Panc1 (cell line): ENCODE results near the gene TMEM258. TPM values are rescaled to one million over a fixed set of nuclear protein-coding genes. Genes with fewer than 3 reads are reported as not detected.

ENCODE experiments used
- ATAC-seq: fragments of 200-7000 bp; cut with Tn5 transposase; 2 replicates; pipeline ENCODE4 v1.9.1; 2020; ENCODE audit warnings: mild to moderate bottlenecking, moderate library complexity
- BruUV-seq: library from RNA; stranded (reverse); fragments of 400-500 nt; replicated peaks from 2 replicates; lab custom pipeline; 2021; lab: Mats Ljungman, UMichigan
- CTCF ChIA-PET: fragments of 300-600 bp; sonication (Branson Sonifier 250); formaldehyde crosslinking; loops from one replicate; lab custom pipeline; 2022; ENCODE audit warnings: antibody characterized with exemption; lab: Charles Lee
- POLR2A ChIA-PET: fragments of 300-600 bp; sonication (Branson Sonifier 250); formaldehyde crosslinking; loops from one replicate; lab custom pipeline; 2022; ENCODE audit warnings: antibody characterized with exemption; lab: Charles Lee
- DNase-seq: peaks from one replicate; pipeline ENCODE4 v3.0.0-alpha.2; 2010; ENCODE audit warnings: low read depth, low spot score
- H3K27ac ChIP-seq: 2 replicates; pipeline ENCODE4 v1.5.1; 2011; ENCODE audit warnings: mild to moderate bottlenecking, low read length, inconsistent platforms
- H3K27me3 ChIP-seq: fragments of 200-500 bp; sonication (Bioruptor generic); 2 replicates; pipeline ENCODE4 v1.6.0; 2014; ENCODE audit warnings: low read length, inconsistent platforms; ENCODE audit not compliant: control insufficient read depth, insufficient read depth
- H3K36me3 ChIP-seq: fragments of 200-500 bp; sonication (Bioruptor generic); 2 replicates; pipeline ENCODE4 v1.5.1; 2014; ENCODE audit warnings: inconsistent platforms, mild to moderate bottlenecking, low read length, moderate library complexity; ENCODE audit not compliant: control insufficient read depth, insufficient read depth
- H3K4me1 ChIP-seq: 2 replicates; pipeline ENCODE4 v1.5.1; 2011; ENCODE audit warnings: inconsistent platforms, mild to moderate bottlenecking, low read length, moderate library complexity; ENCODE audit not compliant: control insufficient read depth, insufficient read depth
- H3K4me3 ChIP-seq, 2 experiments: 2 replicates each; pipeline ENCODE4 v1.5.1; 2011 to 2012; ENCODE audit warnings: low read depth in 2 of 2, low read length in 2 of 2, mild to moderate bottlenecking in 2 of 2, inconsistent platforms in 1 of 2, moderate library complexity in 1 of 2
- H3K9me3 ChIP-seq: fragments of 200-500 bp; sonication (Bioruptor generic); 2 replicates; pipeline ENCODE4 v1.5.1; 2014; ENCODE audit warnings: low read depth, mild to moderate bottlenecking, inconsistent platforms, low read length, moderate library complexity; ENCODE audit not compliant: control insufficient read depth, insufficient read depth
- POLR2AphosphoS5 ChIP-seq: IDR thresholded peaks from 2 replicates; pipeline ENCODE4 v1.6.1; 2012; ENCODE audit warnings: mild to moderate bottlenecking, low read depth, low read length, moderate library complexity
- SIN3A ChIP-seq: IDR thresholded peaks from 2 replicates; pipeline ENCODE4 v1.6.1; 2012; ENCODE audit warnings: low read depth, mild to moderate bottlenecking, low read length, moderate library complexity, borderline replicate concordance; ENCODE audit not compliant: insufficient read depth
- TCF7L2 ChIP-seq: IDR thresholded peaks from 2 replicates; pipeline ENCODE4 v1.6.1; 2011; ENCODE audit warnings: mild to moderate bottlenecking, low read depth, low read length, inconsistent platforms
- in situ Hi-C: cut with HindIII; loops from 2 replicates; pipeline ENCODE4 v1.10.0; 2016; ENCODE audit warnings: low sequenced_read_pairs, low pct_unique_long_range_greater_than_20kb
- intact Hi-C: fragments of 100-400 bp; cut with micrococcal nuclease; formaldehyde crosslinking; loops from one replicate; pipeline ENCODE4 v1.10.0; 2022; ENCODE audit not compliant: unreplicated experiment
- total RNA-seq: library from RNA; stranded (reverse); gene quantifications from one replicate; pipeline ENCODE4 v1.2.1, GENCODE V29; 2021; ENCODE audit not compliant: unreplicated experiment
- TF ChIP-seq, protein P1 (sequence below): fragments of 450-650 bp; IDR thresholded peaks from 2 replicates; pipeline ENCODE4 v1.5.1; 2017; ENCODE audit warnings: mild to moderate bottlenecking
- TF ChIP-seq, protein P2 (sequence below), 2 experiments: IDR thresholded peaks; 2 replicates each; pipeline ENCODE4 v1.6.1; 2011 to 2012; ENCODE audit warnings: low read depth in 2 of 2, control low read depth in 1 of 2, low read length in 1 of 2, mild to moderate bottlenecking in 1 of 2, moderate library complexity in 1 of 2; ENCODE audit not compliant: insufficient read depth in 1 of 2

Gene TMEM258
- total RNA-seq, 1 experiment from 2014 or later: 139 TPM

DNA sequence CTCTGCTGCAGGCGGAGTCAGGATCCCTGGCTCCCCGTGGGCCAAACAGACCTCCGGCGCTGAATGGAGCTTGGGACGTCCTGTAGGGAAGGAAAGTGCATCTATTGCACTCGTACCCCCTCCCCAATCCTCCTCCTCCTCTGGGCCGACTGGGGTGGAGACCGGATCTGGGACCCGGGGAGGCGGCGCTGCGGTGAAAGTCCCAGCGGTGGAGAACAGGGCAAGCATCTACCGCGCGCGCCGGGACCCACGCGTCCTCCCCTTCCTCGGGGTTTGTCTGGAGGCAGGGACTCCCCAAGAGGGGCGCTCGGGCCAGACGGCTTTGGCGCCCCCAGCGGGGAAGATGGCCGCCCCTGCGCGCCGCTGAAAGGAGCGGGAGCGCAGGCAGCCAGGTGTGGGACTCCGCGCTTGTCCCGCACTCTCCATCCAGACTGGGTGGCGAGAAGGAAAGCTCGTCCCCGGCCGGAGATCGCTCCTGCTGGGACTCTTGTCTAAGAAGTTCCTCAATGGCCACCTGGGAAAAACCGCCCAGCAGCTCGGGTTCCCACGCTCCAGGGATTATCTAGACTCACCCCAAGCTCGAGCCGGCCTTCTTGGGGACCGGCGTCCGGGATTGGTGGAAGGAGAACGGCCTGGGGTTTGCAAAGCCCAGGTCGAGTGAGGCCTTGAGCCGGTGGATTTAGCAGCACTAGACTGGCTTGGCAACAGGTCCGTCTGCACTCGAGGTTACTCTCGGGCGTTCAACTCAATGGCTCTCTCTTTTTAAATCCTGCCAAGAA, 36.4 kb upstream of the TMEM258 start:
- Histone ChIP-seq H3K27ac (peak overlapping the region; percentile 92), H3K27me3 (no peaks in the 10 kb centered on the region)

DNA sequence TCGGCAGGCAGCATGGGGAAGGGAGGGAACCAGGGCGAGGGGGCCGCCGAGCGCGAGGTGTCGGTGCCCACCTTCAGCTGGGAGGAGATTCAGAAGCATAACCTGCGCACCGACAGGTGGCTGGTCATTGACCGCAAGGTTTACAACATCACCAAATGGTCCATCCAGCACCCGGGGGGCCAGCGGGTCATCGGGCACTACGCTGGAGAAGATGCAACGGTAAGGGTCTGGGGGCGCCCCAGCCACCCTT, 35.9 kb upstream of the TMEM258 start:
- CTCF ChIA-PET: no interaction called here
- intact Hi-C loops: no loop called here
- no peak; the same call in 1 of the 2 replicates for ATAC-seq
- POLR2A ChIA-PET: interaction anchor here (1.8 kb wide), 1 partner anchor 13 kb away, joined by 10 read pairs; no protein-coding TSS in a partner anchor
- H3K27me3 ChIP-seq: no peaks in the 10 kb centered on the region
- H3K9me3 ChIP-seq: no peaks in the 10 kb centered on the region
- H3K4me3 ChIP-seq: peak overlapping the region; percentile 81 to 82
- peak overlapping the region; percentile 92 for H3K27ac ChIP-seq
- no peak for DNase-seq
- no peaks in the 10 kb centered on the region for H3K36me3 ChIP-seq
- no TSS peak for BruUV-seq
- peaks cover 38% of the 10 kb centered on the region for H3K4me1 ChIP-seq
- in situ Hi-C loops: no loop called here
- TF ChIP-seq POLR2AphosphoS5 (no peak), SIN3A (no peak), TCF7L2 (no peak)
- TF ChIP-seq, protein P1, sequence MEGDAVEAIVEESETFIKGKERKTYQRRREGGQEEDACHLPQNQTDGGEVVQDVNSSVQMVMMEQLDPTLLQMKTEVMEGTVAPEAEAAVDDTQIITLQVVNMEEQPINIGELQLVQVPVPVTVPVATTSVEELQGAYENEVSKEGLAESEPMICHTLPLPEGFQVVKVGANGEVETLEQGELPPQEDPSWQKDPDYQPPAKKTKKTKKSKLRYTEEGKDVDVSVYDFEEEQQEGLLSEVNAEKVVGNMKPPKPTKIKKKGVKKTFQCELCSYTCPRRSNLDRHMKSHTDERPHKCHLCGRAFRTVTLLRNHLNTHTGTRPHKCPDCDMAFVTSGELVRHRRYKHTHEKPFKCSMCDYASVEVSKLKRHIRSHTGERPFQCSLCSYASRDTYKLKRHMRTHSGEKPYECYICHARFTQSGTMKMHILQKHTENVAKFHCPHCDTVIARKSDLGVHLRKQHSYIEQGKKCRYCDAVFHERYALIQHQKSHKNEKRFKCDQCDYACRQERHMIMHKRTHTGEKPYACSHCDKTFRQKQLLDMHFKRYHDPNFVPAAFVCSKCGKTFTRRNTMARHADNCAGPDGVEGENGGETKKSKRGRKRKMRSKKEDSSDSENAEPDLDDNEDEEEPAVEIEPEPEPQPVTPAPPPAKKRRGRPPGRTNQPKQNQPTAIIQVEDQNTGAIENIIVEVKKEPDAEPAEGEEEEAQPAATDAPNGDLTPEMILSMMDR: no peak
- TF ChIP-seq, protein P2, sequence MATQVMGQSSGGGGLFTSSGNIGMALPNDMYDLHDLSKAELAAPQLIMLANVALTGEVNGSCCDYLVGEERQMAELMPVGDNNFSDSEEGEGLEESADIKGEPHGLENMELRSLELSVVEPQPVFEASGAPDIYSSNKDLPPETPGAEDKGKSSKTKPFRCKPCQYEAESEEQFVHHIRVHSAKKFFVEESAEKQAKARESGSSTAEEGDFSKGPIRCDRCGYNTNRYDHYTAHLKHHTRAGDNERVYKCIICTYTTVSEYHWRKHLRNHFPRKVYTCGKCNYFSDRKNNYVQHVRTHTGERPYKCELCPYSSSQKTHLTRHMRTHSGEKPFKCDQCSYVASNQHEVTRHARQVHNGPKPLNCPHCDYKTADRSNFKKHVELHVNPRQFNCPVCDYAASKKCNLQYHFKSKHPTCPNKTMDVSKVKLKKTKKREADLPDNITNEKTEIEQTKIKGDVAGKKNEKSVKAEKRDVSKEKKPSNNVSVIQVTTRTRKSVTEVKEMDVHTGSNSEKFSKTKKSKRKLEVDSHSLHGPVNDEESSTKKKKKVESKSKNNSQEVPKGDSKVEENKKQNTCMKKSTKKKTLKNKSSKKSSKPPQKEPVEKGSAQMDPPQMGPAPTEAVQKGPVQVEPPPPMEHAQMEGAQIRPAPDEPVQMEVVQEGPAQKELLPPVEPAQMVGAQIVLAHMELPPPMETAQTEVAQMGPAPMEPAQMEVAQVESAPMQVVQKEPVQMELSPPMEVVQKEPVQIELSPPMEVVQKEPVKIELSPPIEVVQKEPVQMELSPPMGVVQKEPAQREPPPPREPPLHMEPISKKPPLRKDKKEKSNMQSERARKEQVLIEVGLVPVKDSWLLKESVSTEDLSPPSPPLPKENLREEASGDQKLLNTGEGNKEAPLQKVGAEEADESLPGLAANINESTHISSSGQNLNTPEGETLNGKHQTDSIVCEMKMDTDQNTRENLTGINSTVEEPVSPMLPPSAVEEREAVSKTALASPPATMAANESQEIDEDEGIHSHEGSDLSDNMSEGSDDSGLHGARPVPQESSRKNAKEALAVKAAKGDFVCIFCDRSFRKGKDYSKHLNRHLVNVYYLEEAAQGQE (IDR thresholded peaks at IDR 0.05; ENCODE audit: insufficient read depth in 1 of 2, low read depth in 2 of 2, low read length in 1 of 2): no peak

More for the DNA sequence above, 36.4 kb upstream of the TMEM258 start:
- in situ Hi-C loops (no loop called here), intact Hi-C loops (no loop called here)
- Histone ChIP-seq H3K4me3 (peak overlapping the region; percentile 81 to 82), H3K9me3 (no peaks in the 10 kb centered on the region), H3K4me1 (peaks cover 43% of the 10 kb centered on the region), H3K36me3 (no peaks in the 10 kb centered on the region)
- TF ChIP-seq, protein P1: peak; percentile 75; the same call in 1 of the 2 replicates
- TF ChIP-seq POLR2AphosphoS5: no peak
- no peak for TF ChIP-seq TCF7L2
- no peak for DNase-seq
- ChIA-PET POLR2A (interaction anchor here (1.8 kb wide), 1 partner anchor 14 kb away, joined by 10 read pairs; no protein-coding TSS in a partner anchor), CTCF (no interaction called here)
- peak; percentile 59 for ATAC-seq
- no TSS peak for BruUV-seq
